Glomerular visceral epithelial cell (primary cell): Measurements from ENCODE around the gene HNRNPLL.

ENCODE experiments used
- DNase-seq: peaks from one replicate; pipeline ENCODE4 v3.0.0-alpha.2; 2016; ENCODE audit errors: extremely low spot score

The HNRNPLL gene

GRCh38 chr2:38528534-38528933, 74.2 kb downstream of the HNRNPLL start:
- DNase-seq = no peak

- peak; percentile 29 for DNase-seq
Measured at GRCh38 chr2:38528008-38528442, 74.7 kb downstream of the HNRNPLL start.

- no peak for DNase-seq
Measured at GRCh38 chr2:38527338-38528007, 75.3 kb downstream of the HNRNPLL start.

- no peak for DNase-seq
Measured at GRCh38 chr2:38526195-38526594, 76.5 kb downstream of the HNRNPLL start.

- no peak for DNase-seq
Measured at GRCh38 chr2:38524580-38524979, 78.1 kb downstream of the HNRNPLL start.

GRCh38 chr2:38523728-38524437, 78.8 kb downstream of the HNRNPLL start:
- no peak for DNase-seq

- DNase-seq = no peak
Measured at GRCh38 chr2:38522754-38523349, 79.9 kb downstream of the HNRNPLL start.

GRCh38 chr2:38521835-38522234, 80.9 kb downstream of the HNRNPLL start:
- DNase-seq = no peak

GRCh38 chr2:38517284-38517683, 85.4 kb downstream of the HNRNPLL start:
- DNase-seq = no peak

GRCh38 chr2:38516526-38516925, 86.2 kb downstream of the HNRNPLL start:
- DNase-seq = no peak

GRCh38 chr2:38516122-38516521, 86.6 kb downstream of the HNRNPLL start:
- DNase-seq = no peak

GRCh38 chr2:38515155-38516074, 87.3 kb downstream of the HNRNPLL start:
- DNase-seq = peak; percentile 57

GRCh38 chr2:38514603-38515154, 88.0 kb downstream of the HNRNPLL start:
- DNase-seq = no peak

GRCh38 chr2:38512211-38512610, 90.5 kb downstream of the HNRNPLL start:
- DNase-seq = no peak
